Kidney (tissue), 14 donors: ENCODE data around the gene PTPRC. TPM values are rescaled to one million over a fixed set of nuclear protein-coding genes. Genes with fewer than 3 reads are reported as not detected.

Source experiments
- DNase-seq, 5 donors: peaks; one replicate each; pipeline ENCODE4 v3.0.0-alpha.2; 2013 to 2020
- FAIRE-seq: peaks from 2 replicates; lab custom pipeline; 2012; peaks lifted over from hg19 to GRCh38; lab: Jason Lieb, UNC
- H3K27ac ChIP-seq, 2 donors: one replicate each; pipeline ENCODE4 v1.7.0; 2013; ENCODE audit warnings: low read depth in 2 of 2, low read length in 2 of 2, inconsistent platforms in 1 of 2
- H3K27me3 ChIP-seq: one replicate; pipeline ENCODE4 v1.7.1; 2013; ENCODE audit warnings: low read length, inconsistent platforms; ENCODE audit not compliant: control insufficient read depth, insufficient read depth
- H3K36me3 ChIP-seq, 3 donors: one replicate each; pipeline versions ENCODE4 v1.7.0 to v1.7.1; 2013; ENCODE audit warnings: low read length in 3 of 3, control low read depth in 1 of 3, inconsistent platforms in 1 of 3; ENCODE audit not compliant: insufficient read depth in 3 of 3, control insufficient read depth in 2 of 3
- H3K4me1 ChIP-seq, 3 donors: one replicate each; pipeline versions ENCODE4 v1.7.0 to v1.7.1; 2013; ENCODE audit warnings: low read length in 3 of 3, inconsistent platforms in 1 of 3, low read depth in 1 of 3; ENCODE audit not compliant: control insufficient read depth in 2 of 3, insufficient read depth in 2 of 3
- H3K4me3 ChIP-seq, 3 donors: one replicate each; pipeline versions ENCODE4 v1.7.0 to v1.8.1; 2013; ENCODE audit warnings: low read length in 3 of 3, control low read depth in 1 of 3, inconsistent platforms in 1 of 3
- H3K9ac ChIP-seq, 3 donors: one replicate each; pipeline versions ENCODE4 v1.7.0 to v1.7.1; 2013; ENCODE audit warnings: low read length in 3 of 3, control low read depth in 1 of 3, inconsistent platforms in 1 of 3
- H3K9me3 ChIP-seq, 3 donors: one replicate each; pipeline versions ENCODE4 v1.7.0 to v1.7.1; 2013; ENCODE audit warnings: low read length in 3 of 3, control low read depth in 1 of 3, inconsistent platforms in 1 of 3; ENCODE audit not compliant: control insufficient read depth in 2 of 3, insufficient read depth in 1 of 3
- CTCF ChIP-seq: IDR thresholded peaks from 3 replicates; pipeline ENCODE4 v1.5.1; 2012; ENCODE audit warnings: mild to moderate bottlenecking, moderate library complexity, borderline replicate concordance; ENCODE audit not compliant: insufficient read depth; ENCODE audit errors: extremely low read depth
- intact Hi-C: fragments of 100-400 bp; cut with DNase I; formaldehyde crosslinking; loops from one replicate; pipeline ENCODE4 v1.11.1; 2022
- polyA plus RNA-seq: library from polyadenylated mRNA; stranded (reverse); fragments of 350-450 nt; fragmentation: Illumina TruSeq; extraction: RNeasy Lipid Tissue Mini Kit (QIAGEN cat#74804); gene quantifications from one replicate; pipeline ENCODE4 v1.2.3, GENCODE V29; 2014; ENCODE audit warnings: low read depth, low replicate concordance; ENCODE audit not compliant: insufficient read depth
- total RNA-seq: library from RNA; stranded (reverse); fragmentation: NEBNext Ultra II Directional; extraction: Animal tissue kit (Norgen Biotek cat#: 25700); gene quantifications from one replicate; pipeline ENCODE4 v1.2.1, GENCODE V29; 2021
- donor health status: control.
- donor health status: control.
- donor health status: control.
- donor health status: control.
- donor health status: control.
- donor health status: DM: yes; HTN: yes; CAD: no.
- donor health status: Normal renal cell carcinoma (clear cell type).

Gene PTPRC
- total and polyA plus RNA-seq, 2 donors from 2014 or later, result 1.4 to 60.2 TPM

GRCh38 chr1:198641966-198642668, 3.3 kb downstream of the PTPRC start:
- TF ChIP-seq CTCF, result no peak
- H3K27ac ChIP-seq, result no peak overlapping the region
- no peak for DNase-seq
- H3K4me3 ChIP-seq, result no peak overlapping the region
- H3K9me3 ChIP-seq, result no peaks in the 10 kb centered on the region
- H3K4me1 ChIP-seq, result no peaks in the 10 kb centered on the region
- no peak for FAIRE-seq
- H3K27me3 ChIP-seq, result no peaks in the 10 kb centered on the region
- H3K36me3 ChIP-seq, result no peaks in the 10 kb centered on the region
- intact Hi-C loops, result no loop called here
- no peak overlapping the region for H3K9ac ChIP-seq

GRCh38 chr1:198642983-198643382, 4.1 kb downstream of the PTPRC start:
- no peak for DNase-seq
- Histone ChIP-seq H3K4me3 (no peak overlapping the region), H3K27me3 (no peaks in the 10 kb centered on the region), H3K9me3 (no peaks in the 10 kb centered on the region), H3K9ac (no peak overlapping the region), H3K27ac (no peak overlapping the region), H3K4me1 (no peaks in the 10 kb centered on the region), H3K36me3 (no peaks in the 10 kb centered on the region)
- intact Hi-C loops, result no loop called here
- no peak for TF ChIP-seq CTCF
- no peak for FAIRE-seq

GRCh38 chr1:198643808-198644207, 5.0 kb downstream of the PTPRC start:
- no peak overlapping the region for H3K9ac ChIP-seq
- H3K27me3 ChIP-seq, result no peaks in the 10 kb centered on the region
- H3K4me3 ChIP-seq, result no peak overlapping the region
- FAIRE-seq, result no peak
- no peak for DNase-seq
- no peaks in the 10 kb centered on the region for H3K4me1 ChIP-seq
- intact Hi-C loops, result no loop called here
- H3K36me3 ChIP-seq, result no peaks in the 10 kb centered on the region
- H3K27ac ChIP-seq, result no peak overlapping the region
- TF ChIP-seq CTCF, result no peak
- no peaks in the 10 kb centered on the region for H3K9me3 ChIP-seq

- FAIRE-seq, result no peak
- intact Hi-C loops, result no loop called here
- H3K9ac ChIP-seq, result no peak overlapping the region
- H3K27me3 ChIP-seq, result no peaks in the 10 kb centered on the region
- H3K27ac ChIP-seq, result no peak overlapping the region
- TF ChIP-seq CTCF, result no peak
- no peak for DNase-seq
- H3K4me1 ChIP-seq, result no peaks in the 10 kb centered on the region
- no peaks in the 10 kb centered on the region for H3K9me3 ChIP-seq
- H3K4me3 ChIP-seq, result no peak overlapping the region
- H3K36me3 ChIP-seq, result no peaks in the 10 kb centered on the region
Observed at GRCh38 chr1:198647055-198647454, 8.2 kb downstream of the PTPRC start.
